Measurements from ENCODE around the gene SDF2. TPM values are rescaled to one million over a fixed set of nuclear protein-coding genes. Genes with fewer than 3 reads are reported as not detected.
"Not testable (repeated sequence)": the region's sequence is repeated elsewhere in the genome, so short reads cannot be mapped to it uniquely, and the experiment has no call there.

SDF2 gene
- total RNA-seq, 1 donor from 2014 or later, result 49.2 TPM

DNA sequence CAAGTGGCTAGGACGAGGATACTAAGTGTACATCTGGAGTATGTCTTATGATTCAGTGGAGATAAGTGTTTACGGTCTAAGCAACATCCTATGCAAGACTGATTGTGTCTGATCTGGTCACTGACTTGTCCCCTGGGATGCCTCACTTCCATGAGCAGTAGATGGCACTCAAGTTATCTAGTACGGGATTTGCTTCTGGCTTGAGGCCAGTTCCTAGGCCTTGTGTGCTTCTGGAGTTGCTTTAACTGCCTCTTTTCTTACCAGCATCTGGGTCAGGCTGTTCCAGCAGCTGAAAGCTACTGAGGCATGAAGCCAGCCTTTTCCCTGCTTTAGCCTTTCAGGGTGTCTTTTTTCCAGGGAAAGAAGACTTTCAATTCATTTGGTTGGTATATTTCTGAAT, 23.3 kb upstream of the SDF2 start:
- no peak for DNase-seq (ENCODE audit: low spot score)

- DNase-seq (ENCODE audit: low spot score), result no peak
These were observed 20.9 kb upstream of the SDF2 start for GRCh38 chr17:28682655-28683054.

DNA sequence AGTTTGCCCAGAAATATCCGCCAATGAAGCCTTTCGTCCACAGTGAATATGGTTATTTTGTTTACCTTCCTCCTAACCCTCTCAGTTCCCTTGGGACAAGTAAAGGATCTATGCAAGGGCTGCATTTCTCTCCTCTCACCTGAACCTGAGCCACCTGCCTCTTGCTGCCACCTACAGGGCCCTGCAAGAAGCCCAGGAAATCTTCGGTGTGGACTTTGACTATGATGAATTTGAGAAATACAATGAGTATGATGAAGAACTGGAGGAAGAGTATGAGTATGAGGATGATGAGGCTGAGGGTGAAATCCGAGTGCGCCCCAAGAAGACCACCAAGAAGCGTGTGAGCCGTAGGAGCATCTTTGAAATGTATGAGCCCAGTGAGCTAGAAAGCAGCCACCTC, 14.3 kb upstream of the SDF2 start:
- no peak for DNase-seq (ENCODE audit: low spot score)

- no peak for DNase-seq (ENCODE audit: low spot score)
These were observed 13.8 kb upstream of the SDF2 start for GRCh38 chr17:28675490-28675889.

- DNase-seq (ENCODE audit: low spot score), result no peak
These were observed 8.2 kb upstream of the SDF2 start for GRCh38 chr17:28669918-28670317.

DNA sequence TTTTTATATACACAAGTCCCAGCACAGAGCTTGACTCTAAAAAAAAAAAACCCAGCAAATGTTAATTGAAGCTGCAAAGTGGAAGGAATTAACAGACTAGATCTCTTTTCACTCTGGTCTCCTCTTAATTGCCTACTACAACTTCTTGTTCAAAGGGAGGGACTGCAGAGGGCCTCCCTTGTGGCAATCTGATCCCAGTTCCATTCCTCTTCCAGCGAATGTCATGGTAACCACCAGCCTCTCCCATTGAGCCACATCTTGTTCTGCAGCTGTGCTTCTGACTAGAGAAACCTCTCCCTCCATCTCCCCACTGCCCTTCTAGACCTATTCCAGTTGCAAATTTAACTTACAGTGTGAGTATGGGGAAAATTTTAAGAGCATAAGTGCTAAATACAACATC, 6.2 kb upstream of the SDF2 start:
- no peak for DNase-seq (ENCODE audit: low spot score)

- no peak for DNase-seq (ENCODE audit: low spot score)
These were observed 4.3 kb upstream of the SDF2 start for GRCh38 chr17:28665994-28666393.

DNA sequence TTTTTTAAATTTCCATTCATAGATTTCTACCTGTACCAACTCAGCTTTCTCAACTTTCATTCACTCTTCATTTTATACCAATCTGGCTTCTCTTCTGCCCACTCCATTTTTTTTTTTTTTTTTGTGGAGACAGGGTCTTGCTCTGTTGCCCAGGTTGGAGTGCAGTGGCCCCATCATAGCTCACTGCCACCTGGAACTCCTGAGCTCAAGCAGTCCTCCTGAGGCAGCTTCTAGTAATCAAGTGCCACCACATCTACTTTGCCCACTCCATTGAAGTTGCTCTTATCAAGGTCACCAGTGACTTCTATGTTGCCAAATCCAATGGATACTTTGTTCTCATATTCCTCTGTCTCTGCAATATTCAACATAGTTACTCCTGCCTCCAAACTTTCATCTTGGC, 2.0 kb upstream of the SDF2 start:
- DNase-seq (ENCODE audit: low spot score), result no peak

DNA sequence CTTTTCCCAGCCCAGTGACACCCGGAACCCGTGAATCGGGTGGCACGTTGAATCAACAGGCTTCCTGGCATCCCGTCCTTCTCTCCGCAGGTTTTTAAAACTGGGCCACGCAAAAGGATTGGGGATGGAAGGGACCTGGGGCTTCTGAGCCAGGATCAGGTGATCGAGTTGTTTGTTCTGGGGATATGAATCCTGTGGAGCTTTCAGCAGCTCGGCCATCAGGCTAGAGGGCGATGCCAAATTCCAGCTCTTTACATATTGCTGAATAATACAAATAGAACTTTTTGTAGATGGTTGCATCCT, 772 bp upstream of the SDF2 start:
- no peak for DNase-seq (ENCODE audit: low spot score)

DNA sequence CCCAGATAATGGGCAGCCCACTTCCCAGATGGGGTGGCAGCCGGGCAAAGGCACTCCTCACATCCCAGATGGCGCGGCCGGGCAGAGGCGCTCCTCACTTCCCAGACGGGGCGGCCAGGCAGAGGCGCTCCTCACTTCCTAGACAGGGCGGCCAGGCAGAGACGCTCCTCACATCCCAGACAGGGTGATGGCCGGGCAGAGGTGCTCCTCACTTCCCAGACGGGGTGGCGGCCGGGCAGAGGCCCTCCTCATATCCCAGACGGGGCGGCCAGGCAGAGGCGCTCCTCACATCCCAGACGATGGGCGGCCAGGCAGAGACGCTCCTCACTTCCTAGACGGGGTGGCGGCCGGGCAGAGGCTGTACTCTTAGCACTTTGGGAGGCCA, 2.2 kb downstream of the SDF2 start:
- not testable (repeated sequence) for DNase-seq (ENCODE audit: low spot score)

GRCh38 chr17:28658766-28659496, 2.8 kb downstream of the SDF2 start:
- not testable (repeated sequence) for DNase-seq (ENCODE audit: low spot score)

DNA sequence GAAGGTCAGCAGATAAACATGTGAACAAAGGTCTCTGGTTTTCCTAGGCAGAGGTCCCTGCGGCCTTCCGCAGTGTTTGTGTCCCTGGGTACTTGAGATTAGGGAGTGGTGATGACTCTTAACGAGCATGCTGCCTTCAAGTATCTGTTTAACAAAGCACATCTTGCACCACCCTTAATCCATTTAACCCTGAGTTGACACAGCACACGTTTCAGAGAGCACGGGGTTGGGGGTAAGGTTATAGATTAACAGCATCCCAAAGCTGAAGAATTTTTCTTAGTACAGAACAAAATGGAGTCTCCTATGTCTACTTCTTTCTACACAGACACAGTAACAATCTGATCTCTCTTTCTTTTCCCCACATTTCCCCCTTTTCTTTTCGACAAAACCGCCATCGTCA, 3.4 kb downstream of the SDF2 start:
- DNase-seq (ENCODE audit: low spot score), result not testable (repeated sequence)

DNA sequence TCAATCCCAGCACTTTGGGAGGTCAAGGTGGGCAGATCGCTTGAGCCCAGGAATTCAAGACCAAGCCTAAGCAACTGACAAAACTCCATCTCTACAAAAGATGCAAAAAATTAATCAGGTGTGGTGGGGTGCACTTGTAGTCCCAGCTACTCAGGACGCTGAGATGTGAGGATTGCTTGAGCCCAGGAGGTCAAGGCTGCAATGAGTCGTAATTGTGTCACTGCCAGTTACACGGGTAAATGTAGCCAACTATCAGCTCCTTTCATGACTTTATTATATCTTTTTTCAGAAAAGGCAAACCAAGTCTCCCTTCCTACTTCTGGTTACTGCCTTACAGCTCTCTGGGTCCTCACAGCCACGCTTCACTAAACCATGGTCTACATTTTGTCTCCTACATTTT, 4.0 kb downstream of the SDF2 start:
- no peak for DNase-seq (ENCODE audit: low spot score)

DNA sequence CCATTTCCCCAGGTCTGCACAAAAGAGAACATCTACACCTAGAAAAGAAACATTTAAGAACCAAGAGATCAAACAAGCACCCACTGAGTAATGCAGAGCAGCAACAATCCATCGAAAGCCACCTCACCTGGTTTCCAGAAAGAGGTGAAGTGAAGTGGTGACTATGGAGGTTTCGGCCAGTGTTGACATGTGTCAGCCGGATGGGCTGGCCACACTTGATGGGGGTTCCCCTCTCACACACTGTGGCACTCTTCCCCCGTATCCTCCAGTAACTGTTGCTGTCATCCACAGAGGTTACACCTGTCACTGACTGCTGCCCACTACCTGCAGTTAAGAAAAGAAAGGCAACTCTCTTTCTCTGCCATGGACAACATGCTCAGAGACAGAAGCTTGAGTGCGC, 6.5 kb downstream of the SDF2 start:
- no peak for DNase-seq (ENCODE audit: low spot score)

DNA sequence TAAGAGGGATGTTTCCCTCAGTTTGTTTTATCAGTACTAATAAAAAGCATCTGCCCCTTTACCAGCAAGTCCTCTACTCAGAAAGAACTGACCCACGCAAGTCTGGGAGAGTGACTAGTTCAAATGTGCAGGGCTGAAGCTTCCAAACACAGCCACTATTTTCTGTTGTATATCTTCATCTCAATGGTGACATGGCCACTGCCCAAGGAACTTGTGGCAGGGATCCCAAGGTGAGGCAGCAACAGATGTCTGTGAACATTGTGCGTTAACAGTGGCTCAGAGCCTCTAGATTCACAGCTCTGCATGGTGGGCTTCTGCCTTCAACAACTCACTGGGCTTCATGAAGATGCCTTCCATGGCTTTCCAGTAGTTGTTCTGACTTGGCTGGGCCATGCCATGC, 13.0 kb downstream of the SDF2 start:
- DNase-seq (ENCODE audit: low spot score), result no peak

DNA sequence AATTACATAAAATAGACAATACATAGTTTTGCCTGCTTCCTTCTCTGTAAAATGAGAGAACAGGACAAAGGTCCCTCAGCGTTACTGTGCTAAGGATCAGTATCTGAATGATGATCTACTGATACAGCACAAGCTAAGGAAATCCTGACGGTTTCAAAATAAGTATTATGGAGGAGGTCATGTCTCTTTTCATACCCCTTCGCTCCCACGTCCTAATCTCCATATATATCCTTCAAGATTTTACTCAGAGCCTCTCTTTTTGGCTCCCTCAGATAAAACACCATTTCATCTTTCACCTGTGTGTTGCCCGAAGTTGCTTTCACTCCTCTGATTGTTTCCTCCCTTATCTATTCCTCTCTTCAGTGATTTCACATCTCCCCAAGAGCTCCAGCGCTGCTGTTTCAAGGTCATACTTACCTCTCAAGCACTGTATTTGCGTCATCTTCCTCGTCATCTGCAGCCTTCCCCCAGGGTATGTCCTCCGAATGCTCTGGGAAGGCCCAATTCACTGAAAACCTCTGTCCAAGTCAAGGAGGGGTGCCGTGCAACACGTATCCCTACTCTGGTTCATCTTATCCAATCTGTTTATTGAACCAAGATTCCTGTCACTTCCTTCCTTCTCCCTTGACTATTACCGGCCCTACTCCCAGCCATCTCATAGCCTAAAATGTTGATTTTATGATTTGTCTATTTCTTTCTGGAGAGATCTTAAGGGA, 15.5 kb downstream of the SDF2 start:
- DNase-seq (ENCODE audit: low spot score), result no peak

- DNase-seq (ENCODE audit: low spot score), result no peak
These were observed 16.1 kb downstream of the SDF2 start for GRCh38 chr17:28645576-28645939.

- DNase-seq (ENCODE audit: low spot score), result peak; percentile 97
These were observed 16.7 kb downstream of the SDF2 start, which contains the start of gene BLTP2 for GRCh38 chr17:28644787-28645575. BLTP2 (minus strand) TSS chr17:28645158; CDS start chr17:28645056, 102 bp downstream.

GRCh38 chr17:28643983-28644786, 17.5 kb downstream of the SDF2 start:
- peak; percentile 59 for DNase-seq (ENCODE audit: low spot score)

GRCh38 chr17:28641579-28641978, 20.1 kb downstream of the SDF2 start:
- DNase-seq (ENCODE audit: low spot score), result no peak

GRCh38 chr17:28635506-28635905, 26.2 kb downstream of the SDF2 start:
- no peak for DNase-seq (ENCODE audit: low spot score)
